SKM-1 treated with dmso at 0.1 percent for 144 hours (cell line): ENCODE measurements around the gene GET4.
"Not testable (repeated sequence)": the region's sequence is repeated elsewhere in the genome, so short reads cannot be mapped to it uniquely, and the experiment has no call there.

Experiments used
- DNase-seq: peaks from one replicate; lab custom pipeline; 2025; ENCODE audit not compliant: unreplicated experiment; lab: John Stamatoyannopoulos, UW

Gene GET4

GRCh38 chr7:845091-845490, 31.3 kb upstream of the GET4 start:
- no peak for DNase-seq

GRCh38 chr7:845731-846130, 30.6 kb upstream of the GET4 start:
- no peak for DNase-seq

GRCh38 chr7:846958-847650, 29.2 kb upstream of the GET4 start:
- DNase-seq = not testable (repeated sequence)

- DNase-seq = not testable (repeated sequence)
Observed at GRCh38 chr7:847728-848127, 28.6 kb upstream of the GET4 start.

GRCh38 chr7:849145-849544, 27.2 kb upstream of the GET4 start:
- no peak for DNase-seq

- no peak for DNase-seq
Observed at GRCh38 chr7:849781-850180, 26.6 kb upstream of the GET4 start.

GRCh38 chr7:851204-851603, 25.1 kb upstream of the GET4 start:
- no peak for DNase-seq

GRCh38 chr7:853366-854117, 22.8 kb upstream of the GET4 start:
- DNase-seq = no peak

GRCh38 chr7:854118-854775, 22.1 kb upstream of the GET4 start:
- DNase-seq = no peak

- no peak for DNase-seq
Observed at GRCh38 chr7:855686-856369, 20.5 kb upstream of the GET4 start.

GRCh38 chr7:856444-857095, 19.8 kb upstream of the GET4 start:
- DNase-seq = no peak

- DNase-seq = no peak
Observed at GRCh38 chr7:857661-858060, 18.7 kb upstream of the GET4 start.

- no peak for DNase-seq
Observed at GRCh38 chr7:859359-860030, 16.9 kb upstream of the GET4 start.

GRCh38 chr7:860149-860548, 16.2 kb upstream of the GET4 start:
- no peak for DNase-seq

- no peak for DNase-seq
Observed at GRCh38 chr7:861222-861621, 15.1 kb upstream of the GET4 start.

GRCh38 chr7:862157-862556, 14.2 kb upstream of the GET4 start:
- no peak for DNase-seq

GRCh38 chr7:863106-863505, 13.2 kb upstream of the GET4 start:
- no peak for DNase-seq

GRCh38 chr7:865921-866320, 10.4 kb upstream of the GET4 start:
- no peak for DNase-seq

GRCh38 chr7:867001-867405, 9.4 kb upstream of the GET4 start:
- no peak for DNase-seq

- DNase-seq = no peak
Observed at GRCh38 chr7:867406-868188, 8.8 kb upstream of the GET4 start.
